ENCODE results near the gene SPEG.
"Not testable (repeated sequence)": the region's sequence is repeated elsewhere in the genome, so short reads cannot be mapped to it uniquely, and the experiment has no call there.

The SPEG gene

GRCh38 chr2:219404291-219404910 lies 30.2 kb upstream of the SPEG start:
- DNase-seq (ENCODE audit: insufficient read length, low spot score) (no peak), FAIRE-seq (no peak)

- FAIRE-seq (no peak), DNase-seq (ENCODE audit: insufficient read length, low spot score) (no peak)
Measured at GRCh38 chr2:219404954-219405353, 29.7 kb upstream of the SPEG start.

GRCh38 chr2:219405451-219405850 lies 29.2 kb upstream of the SPEG start:
- no peak for FAIRE-seq
- DNase-seq (ENCODE audit: insufficient read length, low spot score) = no peak

- no peak for DNase-seq (ENCODE audit: insufficient read length, low spot score)
- FAIRE-seq = no peak
Measured at GRCh38 chr2:219405958-219406860, 28.4 kb upstream of the SPEG start.

GRCh38 chr2:219406861-219407230 lies 27.8 kb upstream of the SPEG start:
- DNase-seq (ENCODE audit: insufficient read length, low spot score) (no peak), FAIRE-seq (no peak)

GRCh38 chr2:219407343-219407742 lies 27.3 kb upstream of the SPEG start:
- DNase-seq (ENCODE audit: insufficient read length, low spot score); FAIRE-seq: not testable (repeated sequence)

- no peak for FAIRE-seq
- DNase-seq (ENCODE audit: insufficient read length, low spot score) = no peak
Measured at GRCh38 chr2:219408204-219408603, 26.4 kb upstream of the SPEG start.

GRCh38 chr2:219408631-219409030 lies 26.0 kb upstream of the SPEG start:
- DNase-seq (ENCODE audit: insufficient read length, low spot score) = no peak
- no peak for FAIRE-seq

GRCh38 chr2:219409619-219410018 lies 25.0 kb upstream of the SPEG start:
- no peak for FAIRE-seq
- no peak for DNase-seq (ENCODE audit: insufficient read length, low spot score)

- DNase-seq (ENCODE audit: insufficient read length, low spot score) = no peak
Measured at GRCh38 chr2:219410390-219410789, 24.3 kb upstream of the SPEG start.

GRCh38 chr2:219414857-219415256 lies 19.8 kb upstream of the SPEG start:
- DNase-seq (ENCODE audit: insufficient read length, low spot score) (no peak), FAIRE-seq (no peak)

More at GRCh38 chr2:219410390-219410789, 24.3 kb upstream of the SPEG start:
- FAIRE-seq = no peak

- FAIRE-seq (no peak), DNase-seq (ENCODE audit: insufficient read length, low spot score) (no peak)
Measured at GRCh38 chr2:219415580-219416234, 18.9 kb upstream of the SPEG start.

GRCh38 chr2:219416235-219416602 lies 18.4 kb upstream of the SPEG start:
- DNase-seq (ENCODE audit: insufficient read length, low spot score) (no peak), FAIRE-seq (no peak)

GRCh38 chr2:219416938-219417337 lies 17.7 kb upstream of the SPEG start:
- no peak for FAIRE-seq
- no peak for DNase-seq (ENCODE audit: insufficient read length, low spot score)

GRCh38 chr2:219417374-219417773 lies 17.3 kb upstream of the SPEG start:
- FAIRE-seq (no peak), DNase-seq (ENCODE audit: insufficient read length, low spot score) (no peak)

GRCh38 chr2:219418155-219419011 lies 16.3 kb upstream of the SPEG start, which contains the start of gene DES:
TSS of gene DES (plus strand) at chr2:219418377. CDS start at chr2:219418463, 86 bp downstream.
- no peak for DNase-seq (ENCODE audit: insufficient read length, low spot score)
- FAIRE-seq = no peak

- DNase-seq (ENCODE audit: insufficient read length, low spot score) (no peak), FAIRE-seq (no peak)
Measured at GRCh38 chr2:219419012-219419324, 15.7 kb upstream of the SPEG start.

GRCh38 chr2:219419331-219420197 lies 15.1 kb upstream of the SPEG start:
- FAIRE-seq (no peak), DNase-seq (ENCODE audit: insufficient read length, low spot score) (no peak)

GRCh38 chr2:219420687-219421086 lies 14.0 kb upstream of the SPEG start:
- DNase-seq (ENCODE audit: insufficient read length, low spot score) = no peak
- no peak for FAIRE-seq

- FAIRE-seq (no peak), DNase-seq (ENCODE audit: insufficient read length, low spot score) (no peak)
Measured at GRCh38 chr2:219421323-219421722, 13.3 kb upstream of the SPEG start.
